ENCODE results near the gene PADI3. TPM values are rescaled to one million over a fixed set of nuclear protein-coding genes. Genes with fewer than 3 reads are reported as not detected.
A peak's percentile ranks its signal among the peaks of the same experiment; 100 is the strongest.

Gene PADI3
- total RNA-seq, 2 donors from 2014 or later: not detected

DNA sequence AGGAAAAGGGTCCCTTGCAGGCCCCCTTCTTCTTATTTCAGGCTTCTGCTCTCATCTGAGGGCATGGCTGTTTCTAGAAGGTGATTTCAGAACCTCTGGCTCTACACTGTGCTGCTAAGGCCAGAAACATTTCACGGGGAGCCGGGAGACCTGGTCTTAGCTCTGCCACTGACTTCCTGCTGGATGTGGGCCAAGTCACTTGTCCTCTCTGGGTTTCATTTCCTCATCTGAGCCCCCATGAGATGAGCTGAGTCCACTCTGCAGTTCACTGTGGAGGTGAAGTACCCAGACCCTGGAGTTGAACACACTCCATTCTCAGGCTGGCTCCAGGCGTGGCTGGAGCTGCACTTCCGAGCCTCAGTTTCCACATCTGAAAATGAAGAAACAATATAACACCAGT is 41.9 kb upstream of the PADI3 start:
- Histone ChIP-seq H3K4me1 (peaks cover 3% of the 10 kb centered on the region), H3K27me3 (no peaks in the 10 kb centered on the region), H3K27ac (peak overlapping the region in 1 of 4 donors; percentile 39), H3K9me3 (no peaks in the 10 kb centered on the region), H3K36me3 (replicated peaks in 1 of 2; ENCODE audit: insufficient read depth in 1 of 2, low read depth in 2 of 2) (no peaks in the 10 kb centered on the region), H3K4me3 (no peak overlapping the region)
- TF ChIP-seq POLR2A (IDR thresholded peaks at IDR 0.05): no peak
- no peak for TF ChIP-seq CTCF (IDR thresholded peaks at IDR 0.05)
- DNase-seq (peak; percentile 21 to 81 (median 54)), ATAC-seq (peak; percentile 21)
- intact Hi-C loops (cut with DNase I): no loop called here
- 0 to 46% methylated on average over 2 to 4 of the region's 4 CpGs for WGBS, 2 donors

DNA sequence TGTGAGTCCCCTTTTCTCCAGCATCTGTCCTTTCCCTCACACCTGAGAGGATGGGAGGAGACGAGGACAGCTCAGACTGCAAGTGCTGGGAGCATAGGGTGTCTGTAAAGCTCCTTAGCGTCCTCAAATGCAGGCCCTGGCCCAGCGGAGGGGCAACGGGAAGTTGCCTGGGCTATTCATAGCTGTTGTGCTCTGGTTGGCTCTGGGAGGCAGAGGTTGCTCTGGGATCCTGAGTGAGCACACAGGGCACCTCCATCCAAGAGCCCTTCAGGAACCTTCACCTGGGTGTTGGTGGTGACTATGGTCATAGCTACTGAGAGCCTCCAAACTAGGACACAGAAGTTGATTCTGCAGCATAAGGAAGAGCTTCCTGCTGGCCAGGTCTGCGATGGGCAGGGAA is 41.4 kb upstream of the PADI3 start:
- H3K27me3 ChIP-seq: no peaks in the 10 kb centered on the region
- no peaks in the 10 kb centered on the region for H3K9me3 ChIP-seq
- H3K4me3 ChIP-seq: no peak overlapping the region
- no peaks in the 10 kb centered on the region for H3K36me3 ChIP-seq (replicated peaks in 1 of 2; ENCODE audit: insufficient read depth in 1 of 2, low read depth in 2 of 2)
- DNase-seq (peak in 1 of 4 donors; percentile 18), ATAC-seq (no peak)
- intact Hi-C loops (cut with DNase I): no loop called here
- H3K27ac ChIP-seq: no peak overlapping the region
- no peak for TF ChIP-seq POLR2A (IDR thresholded peaks at IDR 0.05)
- TF ChIP-seq CTCF (IDR thresholded peaks at IDR 0.05): no peak
- peaks cover 8% of the 10 kb centered on the region for H3K4me1 ChIP-seq
- 57 to 59% methylated on average over 5 of the region's 5 CpGs for WGBS, 2 donors

GRCh38 chr1:17207966-17208418 is 40.9 kb upstream of the PADI3 start:
- Histone ChIP-seq H3K4me3 (no peak overlapping the region), H3K27me3 (no peaks in the 10 kb centered on the region), H3K36me3 (replicated peaks in 1 of 2; ENCODE audit: insufficient read depth in 1 of 2, low read depth in 2 of 2) (no peaks in the 10 kb centered on the region), H3K9me3 (no peaks in the 10 kb centered on the region), H3K27ac (no peak overlapping the region), H3K4me1 (peaks cover 12% of the 10 kb centered on the region)
- DNase-seq (no peak), ATAC-seq (no peak)
- WGBS, 2 donors: 58 to 69% methylated on average over 2 of the region's 2 CpGs
- intact Hi-C loops (cut with DNase I): no loop called here
- TF ChIP-seq CTCF (IDR thresholded peaks at IDR 0.05) (no peak), POLR2A (IDR thresholded peaks at IDR 0.05) (no peak)

GRCh38 chr1:17208546-17208945 is 40.4 kb upstream of the PADI3 start:
- Histone ChIP-seq H3K27me3 (no peaks in the 10 kb centered on the region), H3K4me3 (no peak overlapping the region), H3K4me1 (peaks cover 12% of the 10 kb centered on the region), H3K9me3 (no peaks in the 10 kb centered on the region), H3K27ac (no peak overlapping the region), H3K36me3 (replicated peaks in 1 of 2; ENCODE audit: insufficient read depth in 1 of 2, low read depth in 2 of 2) (no peaks in the 10 kb centered on the region)
- TF ChIP-seq CTCF (IDR thresholded peaks at IDR 0.05): no peak
- no peak for TF ChIP-seq POLR2A (IDR thresholded peaks at IDR 0.05)
- intact Hi-C loops (cut with DNase I): no loop called here
- 60 to 81% methylated on average over 2 of the region's 3 CpGs for WGBS, 2 donors
- ATAC-seq: no peak
- DNase-seq: no peak

DNA sequence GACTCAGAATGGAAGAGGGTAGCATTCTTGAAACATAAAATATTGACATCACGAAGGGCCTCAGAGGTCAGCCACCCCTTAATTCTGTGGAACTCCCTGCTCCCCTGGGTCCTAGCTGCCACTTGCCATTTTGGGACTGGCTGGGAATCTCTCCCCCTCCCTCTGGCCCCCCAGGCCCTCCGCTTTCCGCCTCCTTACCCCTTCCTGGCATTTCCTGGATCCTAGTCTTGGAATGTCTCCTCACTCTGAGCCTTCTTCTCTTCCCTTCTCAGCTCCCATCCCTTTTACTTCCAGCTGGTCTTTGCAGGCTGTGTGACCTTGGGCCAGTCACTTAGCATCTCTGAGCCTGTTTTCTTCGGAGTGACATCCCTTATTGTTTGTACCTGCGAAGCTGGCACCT is 39.5 kb upstream of the PADI3 start:
- Histone ChIP-seq H3K4me1 (peaks cover 12% of the 10 kb centered on the region), H3K27me3 (no peaks in the 10 kb centered on the region), H3K4me3 (no peak overlapping the region), H3K27ac (no peak overlapping the region), H3K9me3 (no peaks in the 10 kb centered on the region), H3K36me3 (replicated peaks in 1 of 2; ENCODE audit: insufficient read depth in 1 of 2, low read depth in 2 of 2) (no peaks in the 10 kb centered on the region)
- DNase-seq (no peak), ATAC-seq (no peak)
- WGBS, 2 donors: 61 to 73% methylated on average over 5 of the region's 5 CpGs
- no peak for TF ChIP-seq POLR2A (IDR thresholded peaks at IDR 0.05)
- TF ChIP-seq CTCF (IDR thresholded peaks at IDR 0.05): no peak
- intact Hi-C loops (cut with DNase I): no loop called here

Measured in body of pancreas (tissue), 4 donors.